NCI-H345 (cell line): ENCODE measurements around the gene DPT.

ENCODE experiments used
- DNase-seq: peaks from one replicate; lab custom pipeline; 2025; lab: John Stamatoyannopoulos, UW

DPT gene

GRCh38 chr1:168735974-168736373, 7.0 kb upstream of the DPT start:
- no peak for DNase-seq

GRCh38 chr1:168734946-168735345, 5.9 kb upstream of the DPT start:
- DNase-seq: no peak

- DNase-seq: no peak
These were observed 5.3 kb upstream of the DPT start for GRCh38 chr1:168734271-168734670.

GRCh38 chr1:168733241-168733640, 4.2 kb upstream of the DPT start:
- DNase-seq: no peak

GRCh38 chr1:168732736-168733135, 3.7 kb upstream of the DPT start:
- no peak for DNase-seq

- no peak for DNase-seq
These were observed 2.4 kb upstream of the DPT start for GRCh38 chr1:168731244-168731953.

- no peak for DNase-seq
These were observed 398 bp upstream of the DPT start for GRCh38 chr1:168729405-168729802.

GRCh38 chr1:168726719-168727118, 2.3 kb downstream of the DPT start:
- DNase-seq: no peak

GRCh38 chr1:168726281-168726680, 2.7 kb downstream of the DPT start:
- no peak for DNase-seq

- no peak for DNase-seq
These were observed 3.2 kb downstream of the DPT start for GRCh38 chr1:168725831-168726230.

GRCh38 chr1:168725060-168725459, 3.9 kb downstream of the DPT start:
- DNase-seq: no peak

- DNase-seq: no peak
These were observed 6.0 kb downstream of the DPT start for GRCh38 chr1:168723000-168723399.

GRCh38 chr1:168720839-168721238, 8.2 kb downstream of the DPT start:
- DNase-seq: no peak

GRCh38 chr1:168719306-168720111, 9.5 kb downstream of the DPT start:
- DNase-seq: no peak

- no peak for DNase-seq
These were observed 10.8 kb downstream of the DPT start for GRCh38 chr1:168717906-168718891.

GRCh38 chr1:168714012-168714411, 15.0 kb downstream of the DPT start:
- no peak for DNase-seq

GRCh38 chr1:168709405-168710363, 19.3 kb downstream of the DPT start:
- no peak for DNase-seq

- no peak for DNase-seq
These were observed 20.2 kb downstream of the DPT start for GRCh38 chr1:168708698-168709404.

- no peak for DNase-seq
These were observed 22.5 kb downstream of the DPT start for GRCh38 chr1:168706391-168706992.
